Endothelial cell of umbilical vein (primary cell): ENCODE data around the gene NEDD9. TPM values are rescaled to one million over a fixed set of nuclear protein-coding genes. Genes with fewer than 3 reads are reported as not detected.

Experiments
- BruUV-seq: library from RNA; stranded (reverse); fragments of 400-500 nt; replicated peaks from 2 replicates; lab custom pipeline; 2021; lab: Mats Ljungman, UMichigan
- CTCF ChIA-PET: fragments of 300-600, 350-600 bp; sonication (Branson Sonifier 250); formaldehyde crosslinking; loops from one replicate; lab custom pipeline; 2021; ENCODE audit warnings: antibody characterized with exemption, inconsistent platforms; lab: Charles Lee
- POLR2A ChIA-PET: fragments of 300-600, 350-600 bp; sonication (Branson Sonifier 250); formaldehyde crosslinking; loops from one replicate; lab custom pipeline; 2021; ENCODE audit warnings: antibody characterized with exemption, inconsistent platforms; lab: Charles Lee
- DNase-seq: peaks from one replicate; pipeline ENCODE4 v3.0.0-alpha.2; 2011; ENCODE audit warnings: low read depth, low spot score
- FAIRE-seq: peaks from 2 replicates; lab custom pipeline; 2011; peaks lifted over from hg19 to GRCh38; lab: Jason Lieb, UNC
- H2AFZ ChIP-seq: 2 replicates; pipeline ENCODE4 v1.6.0; 2012; ENCODE audit warnings: low read depth, low read length, control low read depth, inconsistent platforms
- H3K27ac ChIP-seq: 2 replicates; pipeline ENCODE4 v1.5.1; 2011; ENCODE audit warnings: low read depth, mild to moderate bottlenecking, control low read depth, low read length, moderate library complexity; ENCODE audit not compliant: insufficient read depth
- H3K27me3 ChIP-seq, 2 experiments: 2 replicates each; pipeline versions ENCODE4 v1.6.0 to v1.6.1; 2011; ENCODE audit warnings: low read length in 2 of 2, mixed read lengths in 1 of 2; ENCODE audit not compliant: control insufficient read depth in 2 of 2, insufficient read depth in 2 of 2
- H3K36me3 ChIP-seq, 2 experiments: 2 replicates in 1 of 2; 3 replicates in 1 of 2; pipeline ENCODE4 v1.5.1; 2011; ENCODE audit warnings: low read length in 2 of 2, mild to moderate bottlenecking in 1 of 2, moderate library complexity in 1 of 2; ENCODE audit not compliant: control insufficient read depth in 2 of 2, insufficient read depth in 2 of 2; ENCODE audit errors: extremely low read depth in 1 of 2
- H3K4me1 ChIP-seq: 3 replicates; pipeline ENCODE4 v1.5.1; 2011; ENCODE audit warnings: mild to moderate bottlenecking, low read length; ENCODE audit not compliant: control insufficient read depth, insufficient read depth; ENCODE audit errors: extremely low read depth
- H3K4me2 ChIP-seq: 2 replicates; pipeline ENCODE4 v1.6.1; 2011; ENCODE audit warnings: low read length, control low read depth, mixed read lengths; ENCODE audit not compliant: insufficient read depth
- H3K4me3 ChIP-seq, 3 experiments: fragments of 200-600 bp in 1 of 3; sonication (generic), shearing (Covaris generic) in 1 of 3; replicated peaks in 1 of 3; 2 replicates each; pipeline ENCODE4 v1.5.1; 2011 to 2016; ENCODE audit warnings: control low read depth in 3 of 3, low read length in 3 of 3, mild to moderate bottlenecking in 2 of 3, inconsistent platforms in 1 of 3, low read depth in 1 of 3, moderate library complexity in 1 of 3; ENCODE audit not compliant: insufficient read depth in 1 of 3
- H3K79me2 ChIP-seq: 2 replicates; pipeline ENCODE4 v1.6.0; 2012; ENCODE audit warnings: low read length, inconsistent platforms; ENCODE audit not compliant: control insufficient read depth, insufficient read depth
- H3K9ac ChIP-seq: replicated peaks from 2 replicates; pipeline ENCODE3; 2011; ENCODE audit warnings: low read length, control low read depth; ENCODE audit not compliant: insufficient read depth; ENCODE audit errors: extremely low read depth
- H3K9me1 ChIP-seq: replicated peaks from 3 replicates; pipeline ENCODE4 v1.6.0; 2011; ENCODE audit warnings: mild to moderate bottlenecking, low read length; ENCODE audit not compliant: control insufficient read depth, insufficient read depth; ENCODE audit errors: extremely low read depth
- H3K9me3 ChIP-seq: replicated peaks from 2 replicates; pipeline ENCODE4 v1.5.1; 2012; ENCODE audit warnings: low read length, inconsistent platforms; ENCODE audit not compliant: control insufficient read depth, insufficient read depth
- H4K20me1 ChIP-seq: replicated peaks from 2 replicates; pipeline ENCODE3; 2011; ENCODE audit warnings: mild to moderate bottlenecking, low read length; ENCODE audit not compliant: control insufficient read depth, insufficient read depth; ENCODE audit errors: extremely low read depth
- CTCF ChIP-seq, 2 donors: IDR thresholded peaks; 1 replicate in 1 of 2; 2 replicates in 1 of 2; pipeline ENCODE4 v1.5.1; 2011; ENCODE audit warnings: low read length in 2 of 2, mild to moderate bottlenecking in 2 of 2, moderate library complexity in 2 of 2, control low read depth in 1 of 2, inconsistent platforms in 1 of 2, low read depth in 1 of 2; ENCODE audit not compliant: insufficient read depth in 1 of 2; ENCODE audit errors: extremely low read depth in 1 of 2
- EZH2 ChIP-seq: IDR thresholded peaks from 2 replicates; pipeline ENCODE4 v1.6.1; 2012; ENCODE audit warnings: borderline replicate concordance, low read depth, mild to moderate bottlenecking, moderate library complexity, low read length, inconsistent platforms; ENCODE audit not compliant: severe bottlenecking
- FOS ChIP-seq: IDR thresholded peaks from 2 replicates; pipeline ENCODE4 v1.6.1; 2011; ENCODE audit warnings: mild to moderate bottlenecking, low read length, moderate library complexity, borderline replicate concordance; ENCODE audit not compliant: insufficient read depth
- GATA2 ChIP-seq: IDR thresholded peaks from 2 replicates; pipeline ENCODE4 v1.7.0; 2011; ENCODE audit warnings: low read depth, mild to moderate bottlenecking, moderate library complexity, mixed read lengths, low read length; ENCODE audit not compliant: insufficient read length, insufficient read depth
- MAX ChIP-seq: IDR thresholded peaks from 2 replicates; pipeline ENCODE4 v1.6.1; 2011; ENCODE audit not compliant: insufficient read depth, insufficient read length
- MYC ChIP-seq: IDR thresholded peaks from one replicate; pipeline ENCODE4 v1.6.1; 2011; ENCODE audit warnings: mild to moderate bottlenecking, low read depth, low read length
- POLR2A ChIP-seq: IDR thresholded peaks from 2 replicates; pipeline ENCODE4 v1.6.1; 2012; ENCODE audit warnings: low read depth, mild to moderate bottlenecking, control low read depth, low read length
- POLR2AphosphoS5 ChIP-seq: IDR thresholded peaks from 2 replicates; pipeline ENCODE4 v1.6.1; 2012; ENCODE audit warnings: low read depth, mild to moderate bottlenecking, control low read depth, low read length, moderate library complexity; ENCODE audit not compliant: insufficient read depth
- dilution Hi-C: fragments of 300-500 bp; cut with MboI; formaldehyde crosslinking; loops from one replicate; pipeline ENCODE4 v1.15.0; 2019; ENCODE audit warnings: low sequenced_read_pairs; ENCODE audit not compliant: extremely low pct_ligation_motif_present
- intact Hi-C: fragments of 100-400 bp; cut with micrococcal nuclease; formaldehyde crosslinking; loops from one replicate; pipeline ENCODE4 v1.10.0; 2022
- polyA plus RNA-seq, 4 experiments: library from polyadenylated mRNA; depleted of rRNA in 3 of 4; stranded (reverse) in 3 of 4; unstranded in 1 of 4; fragments of >200 nt; gene quantifications; 2 replicates each; pipeline versions ENCODE4 v1.2.1 to v1.2.3, GENCODE V29; 2011 to 2012; ENCODE audit warnings: missing spikeins in 1 of 4
- total RNA-seq: library from RNA; stranded (reverse); gene quantifications from 2 replicates; pipeline ENCODE4 v1.2.3, GENCODE V29; 2021

The NEDD9 gene
- total and polyA plus RNA-seq, 2 donors (not counting 3 experiments of a cell fraction or from before 2014, with no cell fraction given): 55.2 to 61.0 TPM

DNA sequence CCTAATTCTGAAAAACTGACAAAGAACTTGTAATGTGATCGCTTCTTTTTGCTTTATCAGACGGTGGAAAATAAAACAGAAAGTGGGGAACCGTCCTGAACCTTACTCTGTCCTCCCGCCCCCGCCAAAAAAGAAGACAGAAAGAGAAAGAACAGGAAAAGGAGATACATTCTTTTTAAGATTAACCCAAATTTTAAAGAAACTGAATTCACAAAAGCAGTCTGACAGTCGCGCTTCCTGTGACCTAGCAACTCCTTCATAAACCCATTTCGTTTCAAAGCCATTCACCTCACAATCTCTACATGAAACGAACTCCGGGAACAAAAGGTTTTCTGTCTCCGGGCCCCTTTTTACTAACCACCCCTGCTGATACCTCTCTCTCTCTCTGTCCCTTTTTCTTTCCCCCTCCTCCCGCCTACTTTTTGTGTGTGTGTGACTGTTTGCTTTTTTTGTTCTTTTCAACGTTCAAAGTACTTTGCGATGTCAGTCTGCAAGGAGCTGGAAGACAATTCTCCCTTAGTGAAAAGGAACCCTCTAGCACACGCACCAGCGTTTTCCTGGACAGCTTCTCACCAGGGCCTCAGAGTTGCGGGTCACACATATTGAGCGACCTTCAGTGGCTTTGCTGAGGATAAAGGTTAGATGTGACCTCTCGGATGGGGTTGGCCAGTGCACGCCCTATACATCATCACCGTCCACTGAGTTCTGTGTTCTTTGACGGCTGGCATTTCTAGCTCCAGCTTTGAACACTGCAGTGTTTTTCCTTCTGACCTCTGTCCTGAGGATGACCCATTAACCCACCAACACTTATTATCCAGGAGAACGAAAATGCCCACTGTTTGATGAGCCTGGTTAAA lies 530 bp upstream of the NEDD9 start:
- peak overlapping the region; percentile 32 to 93 (median 34) for H3K4me3 ChIP-seq
- dilution Hi-C loops: no loop called here
- no peak for TF ChIP-seq CTCF (IDR thresholded peaks at IDR 0.05; ENCODE audit: extremely low read depth in 1 of 2, insufficient read depth in 1 of 2, low read depth in 1 of 2, low read length in 2 of 2)
- no peak for TF ChIP-seq GATA2
- TF ChIP-seq MYC: no peak
- no peak for TF ChIP-seq POLR2AphosphoS5
- TF ChIP-seq MAX: no peak
- peak; percentile 1 for TF ChIP-seq POLR2A
- TF ChIP-seq FOS: no peak
- TF ChIP-seq EZH2: no peak
- no peaks in the 10 kb centered on the region for H3K9me3 ChIP-seq
- H3K9ac ChIP-seq: peak overlapping the region; percentile 99
- intact Hi-C loops: loop anchor here (1.0 to 5.0 kb wide), 15 partner anchors 22 to 263 kb away; no protein-coding TSS in a partner anchor
- H3K9me1 ChIP-seq: no peaks in the 10 kb centered on the region
- ChIA-PET POLR2A (interaction anchor here (0.6 to 3.1 kb wide), 16 partner anchors 10 to 263 kb away, joined by 3 to 19 read pairs (median 5); no protein-coding TSS in a partner anchor), CTCF (interaction anchor here (0.6 to 4.7 kb wide), 16 partner anchors 9 to 780 kb away, joined by 3 to 45 read pairs (median 4); no protein-coding TSS in a partner anchor)
- H3K27me3 ChIP-seq: no peaks in the 10 kb centered on the region
- H4K20me1 ChIP-seq: no peaks in the 10 kb centered on the region
- no peak for FAIRE-seq
- BruUV-seq: TSS peak; percentile 12
- peak overlapping the region; percentile 93 for H3K27ac ChIP-seq
- H3K36me3 ChIP-seq: no peaks in the 10 kb centered on the region
- H2AFZ ChIP-seq: peak overlapping the region; percentile 9
- peaks cover 35% of the 10 kb centered on the region for H3K4me1 ChIP-seq
- no peak for DNase-seq
- peaks cover 44% of the 10 kb centered on the region for H3K79me2 ChIP-seq
- H3K4me2 ChIP-seq: peak overlapping the region; percentile 70
